Heart right ventricle (tissue), 16 donors: ENCODE data around the gene BPHL. TPM values are rescaled to one million over a fixed set of nuclear protein-coding genes. Genes with fewer than 3 reads are reported as not detected.
A peak's percentile ranks its signal among the peaks of the same experiment; 100 is the strongest.

Experiments used
- ATAC-seq, 8 donors: fragments of 200-7000 bp; cut with Tn5 transposase; one replicate each; pipeline ENCODE4 v1.9.1; 2020; ENCODE audit warnings: mild to moderate bottlenecking in 8 of 8, moderate library complexity in 8 of 8, moderate number of reproducible peaks in 1 of 8
- DNase-seq, 2 donors: peaks; one replicate each; pipeline ENCODE4 v3.0.0-alpha.2; 2020
- H3K27ac ChIP-seq, 10 donors: fragments of 200-600 bp; sonication (generic) in 2 of 10; one replicate each; pipeline versions ENCODE4 v1.5.0 to v1.8.0; 2020 to 2022; ENCODE audit warnings: mild to moderate bottlenecking in 3 of 10
- H3K27me3 ChIP-seq, 7 donors: fragments of 200-600 bp; one replicate each; pipeline ENCODE4 v1.8.0; 2021 to 2022; ENCODE audit warnings: mild to moderate bottlenecking in 2 of 7
- H3K36me3 ChIP-seq, 9 donors: fragments of 200-600 bp; sonication (generic) in 1 of 9; one replicate each; pipeline versions ENCODE4 v1.5.0 to v1.8.0; 2020 to 2022; ENCODE audit warnings: mild to moderate bottlenecking in 2 of 9
- H3K4me1 ChIP-seq, 9 donors: fragments of 200-600 bp; sonication (generic) in 1 of 9; one replicate each; pipeline versions ENCODE4 v1.5.0 to v1.8.0; 2020 to 2022; ENCODE audit warnings: mild to moderate bottlenecking in 4 of 9
- H3K4me3 ChIP-seq, 10 donors: fragments of 200-600 bp; sonication (generic) in 2 of 10; one replicate each; pipeline versions ENCODE4 v1.5.0 to v1.8.0; 2020 to 2022; ENCODE audit warnings: mild to moderate bottlenecking in 7 of 10, moderate library complexity in 2 of 10
- H3K9me3 ChIP-seq, 11 donors: fragments of 200-600 bp in 10 of 11; sonication (generic) in 2 of 11; one replicate each; pipeline versions ENCODE4 v1.5.0 to v1.8.0; 2013 to 2022; ENCODE audit warnings: mild to moderate bottlenecking in 2 of 11, control low read depth in 1 of 11, moderate library complexity in 1 of 11
- CTCF ChIP-seq, 9 donors: fragments of 200-600 bp; sonication (generic) in 2 of 9; IDR thresholded peaks; one replicate each; pipeline versions ENCODE4 v1.5.0 to v1.8.0; 2021 to 2022; ENCODE audit warnings: antibody characterized with exemption in 9 of 9, mild to moderate bottlenecking in 5 of 9, moderate library complexity in 1 of 9
- WGBS, 2 donors: extraction: QIAGEN DNeasy Blood & Tissue Kit; methylation state at CpG; one replicate each; pipeline ENCODE4 v1.1.7; 2013; ENCODE audit warnings: inconsistent platforms in 1 of 2; 5-methylcytosine and 5-hydroxymethylcytosine counted together
- intact Hi-C, 10 donors: fragments of 100-400 bp; cut with DNase I; formaldehyde crosslinking; loops; one replicate each; pipeline versions ENCODE4 v1.11.1 to v1.14.2; 2022
- polyA plus RNA-seq, 2 donors: library from polyadenylated mRNA; stranded (reverse); fragments of 200-250 nt; gene quantifications; one replicate each; pipeline ENCODE4 v1.2.3, GENCODE V29; 2013
- total RNA-seq, 10 donors: library from RNA; stranded (reverse); fragmentation: NEBNext Ultra II Directional in 3 of 10; extraction: Animal tissue kit (Norgen Biotek cat#: 25700) in 3 of 10; gene quantifications; one replicate each; pipeline versions ENCODE4 v1.2.1 to v1.2.4, GENCODE V29; 2021 to 2023
- donor health status: Arrhythmogenic right ventricular cardiomyopathy.
- donor health status: ischemic (EF 13 %, LVEDD 7.1; RV severe dilation, severe dysfunction).
- donor health status: healthy with polysubstance abuse.
- donor health status: DM: no; HTN: yes; CAD: no.
- donor health status: DM: no; HTN: no; CAD: no.
- donor health status: ischemic (EF 25% LVEDD 6.9; RV normal size, moderate dysfunction).
- donor health status: ischemic (EF 25% LVEDD 5.7; RV mildly dilated, moderate dysfunction).
- donor health status: healthy.
- donor health status: DM: yes; HTN: yes; CAD: no.
- donor health status: Ischemic cardiomyopathy.
- donor health status: ischemic (EF 35%, LVEDD 5.7; RV mildly dilated, moderate dysfunction).
- donor health status: nonischemic (EF 11% LVEDD 7.7; RV severe dilation, severe dysfunction).
- donor health status: DM: yes; HTN: yes; CAD: no.
- donor health status: PGD.
- donor health status: ischemic (EF 29% LVEDD 5.4; RV normal size, mild dysfunction).
- donor health status: nonischemic (EF 23%, LVEDD 6.1; RV moderate dilation, normal function).

BPHL gene
- total and polyA plus RNA-seq, 12 donors: 5.3 to 44.4 (median 21.0) TPM

GRCh38 chr6:3190056-3190455, 71.5 kb downstream of the BPHL start:
- H3K4me3 ChIP-seq: no peak overlapping the region
- intact Hi-C loops: no loop called here
- TF ChIP-seq CTCF (IDR thresholded peaks at IDR 0.05): no peak
- peaks cover 0 to 12% (median 5%) of the 10 kb centered on the region in 9 donors for H3K4me1 ChIP-seq
- no peaks in the 10 kb centered on the region for H3K9me3 ChIP-seq
- no peak overlapping the region for H3K27ac ChIP-seq
- ATAC-seq (no peak), DNase-seq (no peak)
- no peaks in the 10 kb centered on the region for H3K27me3 ChIP-seq
- H3K36me3 ChIP-seq: no peaks in the 10 kb centered on the region
- WGBS, 2 donors: 72 to 89% methylated on average over 4 of the region's 4 CpGs

DNA sequence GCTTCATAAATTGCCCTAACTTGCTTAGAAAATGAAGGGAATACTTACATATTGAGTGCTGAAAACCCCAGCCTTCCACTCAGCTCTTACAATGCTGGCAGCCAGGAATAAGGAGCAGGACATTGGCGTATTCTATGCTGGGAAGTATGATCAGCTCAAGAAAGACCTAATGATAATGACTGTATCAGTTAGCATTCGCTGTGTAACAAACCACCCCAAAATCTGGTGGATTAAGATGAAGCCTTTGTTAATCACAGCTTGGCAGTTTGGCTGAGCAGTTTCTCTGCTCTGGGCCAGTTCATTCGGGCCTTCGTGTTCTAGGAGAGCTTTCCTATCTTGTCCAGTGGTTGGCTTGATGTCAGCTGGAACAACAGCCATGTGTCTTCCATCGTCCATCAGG, 72.3 kb downstream of the BPHL start:
- no peaks in the 10 kb centered on the region for H3K27me3 ChIP-seq
- H3K27ac ChIP-seq: no peak overlapping the region
- intact Hi-C loops: no loop called here
- 88 to 91% methylated on average over 5 of the region's 5 CpGs for WGBS, 2 donors
- TF ChIP-seq CTCF (IDR thresholded peaks at IDR 0.05): no peak
- H3K4me1 ChIP-seq: peaks cover 0 to 17% (median 6%) of the 10 kb centered on the region in 9 donors
- H3K36me3 ChIP-seq: no peaks in the 10 kb centered on the region
- H3K9me3 ChIP-seq: no peaks in the 10 kb centered on the region
- DNase-seq: no peak
- ATAC-seq: no peak
- no peak overlapping the region for H3K4me3 ChIP-seq

GRCh38 chr6:3193102-3193849, 74.8 kb downstream of the BPHL start:
- no peak overlapping the region for H3K4me3 ChIP-seq
- no peaks in the 10 kb centered on the region for H3K36me3 ChIP-seq
- WGBS, 2 donors: 88 to 90% methylated on average over 23 of the region's 23 CpGs
- H3K9me3 ChIP-seq: no peaks in the 10 kb centered on the region
- H3K27me3 ChIP-seq: no peaks in the 10 kb centered on the region
- H3K27ac ChIP-seq: no peak overlapping the region
- ATAC-seq: no peak
- H3K4me1 ChIP-seq: peaks cover 0 to 17% (median 6%) of the 10 kb centered on the region in 9 donors
- no peak for TF ChIP-seq CTCF (IDR thresholded peaks at IDR 0.05)
- intact Hi-C loops: no loop called here
- no peak for DNase-seq

DNA sequence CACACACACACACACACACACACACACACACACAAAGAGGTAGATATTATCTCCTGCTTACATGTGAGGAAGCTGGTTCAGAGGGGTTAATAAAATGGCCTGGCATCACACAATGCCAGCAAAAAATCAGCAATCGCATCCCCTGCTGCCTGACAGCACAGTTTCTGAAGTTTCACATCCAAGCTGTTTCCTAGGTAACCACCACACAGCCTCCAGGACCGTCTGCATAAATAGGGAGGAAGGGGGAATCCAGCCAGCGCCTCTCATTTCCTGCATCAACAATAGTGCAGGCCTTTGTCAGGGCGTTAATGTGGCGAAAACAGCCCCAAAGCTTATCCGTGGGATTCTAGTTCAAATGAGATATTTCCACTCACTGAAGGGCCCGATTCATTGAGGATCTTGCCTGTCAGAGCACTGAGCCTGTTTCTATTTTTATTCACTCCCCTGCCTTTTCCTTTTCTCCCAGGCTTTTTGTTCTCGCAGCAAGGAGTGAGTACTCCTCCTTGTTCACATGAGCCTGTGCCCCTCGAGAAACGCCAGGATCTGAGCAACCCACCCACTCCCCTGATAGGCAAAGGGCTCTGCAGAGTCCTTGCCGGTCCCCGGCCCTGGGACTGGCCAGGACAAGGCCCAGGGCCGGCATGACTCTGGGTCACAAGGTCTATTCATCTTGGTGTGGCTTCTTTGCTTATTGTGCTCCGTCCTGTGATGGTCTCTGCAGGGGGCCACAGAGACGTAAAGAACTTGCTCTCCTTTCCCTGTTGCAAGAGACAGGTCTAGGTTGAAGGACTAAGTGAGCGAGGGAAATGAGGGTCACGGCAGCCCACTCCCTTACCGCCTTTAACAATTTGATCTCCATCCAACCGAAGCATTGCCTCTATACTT, 76.3 kb downstream of the BPHL start:
- H3K9me3 ChIP-seq: peaks cover 0 to 7% (median 0%) of the 10 kb centered on the region in 11 donors
- H3K27ac ChIP-seq: peak overlapping the region; percentile 22 to 90 (median 72)
- WGBS, 2 donors: 43 to 46% methylated on average over 19 of the region's 19 CpGs
- ATAC-seq: peak; percentile 50 to 95 (median 82)
- H3K4me3 ChIP-seq: no peak overlapping the region
- H3K4me1 ChIP-seq: peaks cover 0 to 17% (median 6%) of the 10 kb centered on the region in 9 donors
- DNase-seq: peak in 1 of 2 donors; percentile 59
- intact Hi-C loops: no loop called here
- no peaks in the 10 kb centered on the region for H3K27me3 ChIP-seq
- H3K36me3 ChIP-seq: no peaks in the 10 kb centered on the region
- TF ChIP-seq CTCF (IDR thresholded peaks at IDR 0.05): no peak
